Middle frontal gyrus (tissue), 1 donor: ENCODE measurements around the gene ABLIM3.
A peak's percentile ranks its signal among the peaks of the same experiment; 100 is the strongest.

ENCODE experiments used
- DNase-seq: peaks from one replicate; pipeline ENCODE4 v3.0.0-alpha.2; 2015; ENCODE audit warnings: low spot score; ENCODE audit errors: extremely low spot score

The ABLIM3 gene

GRCh38 chr5:149217096-149217802 is 76.0 kb downstream of the ABLIM3 start:
- no peak for DNase-seq

GRCh38 chr5:149217803-149218155 is 76.5 kb downstream of the ABLIM3 start:
- DNase-seq = no peak

- no peak for DNase-seq
These were observed 78.3 kb downstream of the ABLIM3 start for GRCh38 chr5:149219584-149219983.

GRCh38 chr5:149220750-149221149 is 79.5 kb downstream of the ABLIM3 start:
- DNase-seq = no peak

GRCh38 chr5:149221326-149221725 is 80.0 kb downstream of the ABLIM3 start:
- DNase-seq = no peak

- DNase-seq = no peak
These were observed 80.5 kb downstream of the ABLIM3 start for GRCh38 chr5:149221731-149222342.

GRCh38 chr5:149223081-149223848 is 82.0 kb downstream of the ABLIM3 start:
- DNase-seq = no peak

GRCh38 chr5:149224282-149224681 is 83.0 kb downstream of the ABLIM3 start:
- no peak for DNase-seq

- DNase-seq = no peak
These were observed 86.0 kb downstream of the ABLIM3 start for GRCh38 chr5:149227168-149227826.

- peak; percentile 26 for DNase-seq
These were observed 87.5 kb downstream of the ABLIM3 start for GRCh38 chr5:149228618-149229297.

- DNase-seq = no peak
These were observed 88.1 kb downstream of the ABLIM3 start for GRCh38 chr5:149229298-149229937.

GRCh38 chr5:149235841-149236240 is 94.5 kb downstream of the ABLIM3 start:
- DNase-seq = no peak

GRCh38 chr5:149237662-149238061 is 96.4 kb downstream of the ABLIM3 start:
- no peak for DNase-seq

GRCh38 chr5:149238540-149238939 is 97.2 kb downstream of the ABLIM3 start:
- no peak for DNase-seq

GRCh38 chr5:149239917-149240316 is 98.6 kb downstream of the ABLIM3 start:
- no peak for DNase-seq

- DNase-seq = no peak
These were observed 99.2 kb downstream of the ABLIM3 start for GRCh38 chr5:149240354-149240998.

- DNase-seq = no peak
These were observed 101.0 kb downstream of the ABLIM3 start for GRCh38 chr5:149242339-149242738.

GRCh38 chr5:149246906-149247305 is 105.6 kb downstream of the ABLIM3 start:
- no peak for DNase-seq

GRCh38 chr5:149247726-149248125 is 106.4 kb downstream of the ABLIM3 start:
- DNase-seq = no peak

GRCh38 chr5:149251546-149251945 is 110.3 kb downstream of the ABLIM3 start:
- DNase-seq = no peak
